Activated CD8-positive, alpha-beta memory T cell treated with anti-CD3 and anti-CD28 coated beads, Interleukin-2, amount 50 U/mL, for 4 hours (primary cell): Measurements from ENCODE around the gene MIOS.
"Not testable (repeated sequence)": the region's sequence is repeated elsewhere in the genome, so short reads cannot be mapped to it uniquely, and the experiment has no call there.

Experiments used
- DNase-seq: peaks from one replicate; pipeline ENCODE4 v3.0.0-alpha.2; 2020

The MIOS gene

GRCh38 chr7:7554649-7555575, 11.8 kb upstream of the MIOS start:
- no peak for DNase-seq

GRCh38 chr7:7556852-7557251, 9.8 kb upstream of the MIOS start:
- no peak for DNase-seq

- no peak for DNase-seq
Observed at GRCh38 chr7:7557252-7557651, 9.4 kb upstream of the MIOS start.

GRCh38 chr7:7561591-7561990, 5.1 kb upstream of the MIOS start:
- DNase-seq = not testable (repeated sequence)

GRCh38 chr7:7562736-7563135, 3.9 kb upstream of the MIOS start:
- no peak for DNase-seq

- no peak for DNase-seq
Observed at GRCh38 chr7:7563269-7563668, 3.4 kb upstream of the MIOS start.

- DNase-seq = no peak
Observed at GRCh38 chr7:7563813-7564212, 2.9 kb upstream of the MIOS start.

GRCh38 chr7:7564323-7564780, 2.3 kb upstream of the MIOS start:
- no peak for DNase-seq

- no peak for DNase-seq
Observed at GRCh38 chr7:7565018-7565680, 1.5 kb upstream of the MIOS start.

GRCh38 chr7:7565746-7566650, 686 bp upstream of the MIOS start:
- no peak for DNase-seq

GRCh38 chr7:7567898-7568531, 1.3 kb downstream of the MIOS start:
- no peak for DNase-seq

- no peak for DNase-seq
Observed at GRCh38 chr7:7568553-7568952, 1.9 kb downstream of the MIOS start.

GRCh38 chr7:7569081-7569527, 2.4 kb downstream of the MIOS start:
- DNase-seq = no peak

- DNase-seq = no peak
Observed at GRCh38 chr7:7569615-7570014, 2.9 kb downstream of the MIOS start.

- no peak for DNase-seq
Observed at GRCh38 chr7:7570584-7570983, 3.9 kb downstream of the MIOS start.

GRCh38 chr7:7573701-7574100, 7.0 kb downstream of the MIOS start:
- DNase-seq = no peak

- no peak for DNase-seq
Observed at GRCh38 chr7:7576344-7576743, 9.7 kb downstream of the MIOS start.

- DNase-seq = no peak
Observed at GRCh38 chr7:7577888-7578287, 11.2 kb downstream of the MIOS start.

GRCh38 chr7:7579638-7580037, 13.0 kb downstream of the MIOS start:
- no peak for DNase-seq

- no peak for DNase-seq
Observed at GRCh38 chr7:7581531-7582179, 15.0 kb downstream of the MIOS start.

GRCh38 chr7:7582596-7582995, 15.9 kb downstream of the MIOS start:
- no peak for DNase-seq

- no peak for DNase-seq
Observed at GRCh38 chr7:7583731-7584130, 17.0 kb downstream of the MIOS start.
